IPS-20b (cell line): ENCODE measurements around the gene HLA-G.

Source experiments
- H3K27ac ChIP-seq: one replicate; pipeline ENCODE4 v1.5.1; 2013; ENCODE audit warnings: low read length
- H3K27me3 ChIP-seq: 2 replicates; pipeline ENCODE4 v1.6.1; 2013; ENCODE audit warnings: mild to moderate bottlenecking, low read length, inconsistent platforms; ENCODE audit not compliant: insufficient read depth
- H3K36me3 ChIP-seq: 2 replicates; pipeline ENCODE4 v1.6.1; 2013; ENCODE audit warnings: low read depth, mild to moderate bottlenecking, inconsistent platforms, low read length, moderate library complexity; ENCODE audit not compliant: insufficient read depth
- H3K4me1 ChIP-seq: 2 replicates; pipeline ENCODE4 v1.6.1; 2013; ENCODE audit warnings: mild to moderate bottlenecking, control low read depth, inconsistent platforms, low read length, moderate library complexity; ENCODE audit not compliant: insufficient read depth
- H3K4me3 ChIP-seq: 2 replicates; pipeline ENCODE4 v1.5.1; 2013; ENCODE audit warnings: mild to moderate bottlenecking, low read length, inconsistent platforms
- H3K9ac ChIP-seq: 2 replicates; pipeline ENCODE4 v1.6.1; 2013; ENCODE audit warnings: low read depth, mild to moderate bottlenecking, inconsistent platforms, low read length, moderate library complexity
- H3K9me3 ChIP-seq: 2 replicates; pipeline ENCODE4 v1.6.1; 2013; ENCODE audit warnings: mild to moderate bottlenecking, low read depth, low read length, inconsistent platforms; ENCODE audit not compliant: insufficient read depth

HLA-G gene

GRCh38 chr6:29824144-29824543 is 3.5 kb upstream of the HLA-G start:
- H3K4me3 ChIP-seq: no peak overlapping the region
- H3K36me3 ChIP-seq: no peaks in the 10 kb centered on the region
- no peak overlapping the region for H3K9ac ChIP-seq
- peaks cover 42% of the 10 kb centered on the region for H3K27me3 ChIP-seq
- no peaks in the 10 kb centered on the region for H3K9me3 ChIP-seq
- no peaks in the 10 kb centered on the region for H3K4me1 ChIP-seq
- H3K27ac ChIP-seq: no peak overlapping the region

- Histone ChIP-seq H3K27ac (no peak overlapping the region), H3K9ac (no peak overlapping the region), H3K27me3 (peaks cover 60% of the 10 kb centered on the region), H3K9me3 (no peaks in the 10 kb centered on the region), H3K36me3 (no peaks in the 10 kb centered on the region), H3K4me1 (no peaks in the 10 kb centered on the region), H3K4me3 (no peak overlapping the region)
These were observed 1.8 kb upstream of the HLA-G start for GRCh38 chr6:29825848-29826247.

- peaks cover 63% of the 10 kb centered on the region for H3K27me3 ChIP-seq
- H3K9ac ChIP-seq: no peak overlapping the region
- no peaks in the 10 kb centered on the region for H3K4me1 ChIP-seq
- no peak overlapping the region for H3K27ac ChIP-seq
- H3K36me3 ChIP-seq: no peaks in the 10 kb centered on the region
- H3K4me3 ChIP-seq: no peak overlapping the region
- no peaks in the 10 kb centered on the region for H3K9me3 ChIP-seq
These were observed 1.4 kb upstream of the HLA-G start for GRCh38 chr6:29826271-29826670.

DNA sequence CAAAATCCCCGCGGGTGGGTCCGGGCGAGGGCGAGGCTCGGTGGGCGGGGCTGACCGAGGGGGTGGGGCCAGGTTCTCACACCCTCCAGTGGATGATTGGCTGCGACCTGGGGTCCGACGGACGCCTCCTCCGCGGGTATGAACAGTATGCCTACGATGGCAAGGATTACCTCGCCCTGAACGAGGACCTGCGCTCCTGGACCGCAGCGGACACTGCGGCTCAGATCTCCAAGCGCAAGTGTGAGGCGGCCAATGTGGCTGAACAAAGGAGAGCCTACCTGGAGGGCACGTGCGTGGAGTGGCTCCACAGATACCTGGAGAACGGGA is 809 bp downstream of the HLA-G start:
- Histone ChIP-seq H3K4me3 (peak overlapping the region; percentile 68; the same call in 1 of the 2 replicates), H3K27me3 (peaks cover 83% of the 10 kb centered on the region), H3K4me1 (no peaks in the 10 kb centered on the region), H3K27ac (no peak overlapping the region), H3K9me3 (no peaks in the 10 kb centered on the region), H3K36me3 (no peaks in the 10 kb centered on the region), H3K9ac (no peak overlapping the region)

DNA sequence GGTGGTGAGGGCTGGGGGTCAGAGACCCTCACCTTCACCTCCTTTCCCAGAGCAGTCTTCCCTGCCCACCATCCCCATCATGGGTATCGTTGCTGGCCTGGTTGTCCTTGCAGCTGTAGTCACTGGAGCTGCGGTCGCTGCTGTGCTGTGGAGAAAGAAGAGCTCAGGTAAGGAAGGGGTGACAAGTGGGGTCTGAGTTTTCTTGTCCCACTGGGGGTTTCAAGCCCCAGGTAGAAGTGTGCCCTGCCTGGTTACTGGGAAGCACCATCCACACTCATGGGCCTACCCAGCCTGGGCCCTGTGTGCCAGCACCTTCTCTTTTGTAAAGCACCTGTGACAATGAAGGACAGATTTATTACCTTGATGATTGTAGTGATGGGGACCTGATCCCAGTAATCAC is 2.1 kb downstream of the HLA-G start:
- Histone ChIP-seq H3K27me3 (peaks cover 83% of the 10 kb centered on the region), H3K9me3 (no peaks in the 10 kb centered on the region), H3K36me3 (no peaks in the 10 kb centered on the region), H3K4me3 (no peak overlapping the region), H3K27ac (no peak overlapping the region), H3K4me1 (no peaks in the 10 kb centered on the region), H3K9ac (no peak overlapping the region)

- no peaks in the 10 kb centered on the region for H3K36me3 ChIP-seq
- H3K27me3 ChIP-seq: peaks cover 84% of the 10 kb centered on the region
- H3K4me3 ChIP-seq: no peak overlapping the region
- H3K9ac ChIP-seq: no peak overlapping the region
- no peaks in the 10 kb centered on the region for H3K4me1 ChIP-seq
- no peaks in the 10 kb centered on the region for H3K9me3 ChIP-seq
- no peak overlapping the region for H3K27ac ChIP-seq
These were observed 2.8 kb downstream of the HLA-G start for GRCh38 chr6:29830409-29830808.

GRCh38 chr6:29831776-29832175 is 4.2 kb downstream of the HLA-G start:
- no peaks in the 10 kb centered on the region for H3K9me3 ChIP-seq
- H3K27me3 ChIP-seq: peaks cover 76% of the 10 kb centered on the region
- H3K27ac ChIP-seq: no peak overlapping the region
- no peaks in the 10 kb centered on the region for H3K36me3 ChIP-seq
- no peaks in the 10 kb centered on the region for H3K4me1 ChIP-seq
- H3K9ac ChIP-seq: no peak overlapping the region
- no peak overlapping the region for H3K4me3 ChIP-seq

GRCh38 chr6:29834564-29835436 is 7.2 kb downstream of the HLA-G start:
- Histone ChIP-seq H3K27ac (no peak overlapping the region), H3K4me3 (no peak overlapping the region), H3K36me3 (no peaks in the 10 kb centered on the region), H3K4me1 (no peaks in the 10 kb centered on the region), H3K27me3 (peaks cover 68% of the 10 kb centered on the region), H3K9ac (no peak overlapping the region), H3K9me3 (no peaks in the 10 kb centered on the region)

GRCh38 chr6:29839917-29840316 is 12.3 kb downstream of the HLA-G start:
- H3K4me1 ChIP-seq: no peaks in the 10 kb centered on the region; the same call in none of the 2 replicates
- H3K9ac ChIP-seq: no peak overlapping the region
- no peaks in the 10 kb centered on the region for H3K36me3 ChIP-seq
- no peaks in the 10 kb centered on the region for H3K9me3 ChIP-seq
- no peak overlapping the region for H3K4me3 ChIP-seq
- peaks cover 37% of the 10 kb centered on the region for H3K27me3 ChIP-seq
- no peak overlapping the region for H3K27ac ChIP-seq

- no peaks in the 10 kb centered on the region for H3K9me3 ChIP-seq
- H3K27me3 ChIP-seq: peaks cover 26% of the 10 kb centered on the region; the same call in 1 of the 2 replicates
- H3K4me3 ChIP-seq: no peak overlapping the region
- H3K9ac ChIP-seq: no peak overlapping the region
- no peak overlapping the region for H3K27ac ChIP-seq
- H3K36me3 ChIP-seq: no peaks in the 10 kb centered on the region
- no peaks in the 10 kb centered on the region; the same call in none of the 2 replicates for H3K4me1 ChIP-seq
These were observed 13.4 kb downstream of the HLA-G start for GRCh38 chr6:29841030-29841429.

GRCh38 chr6:29845405-29846006 is 17.9 kb downstream of the HLA-G start:
- Histone ChIP-seq H3K36me3 (no peaks in the 10 kb centered on the region), H3K9ac (no peak overlapping the region), H3K27me3 (peaks cover 29% of the 10 kb centered on the region), H3K27ac (no peak overlapping the region), H3K4me3 (no peak overlapping the region), H3K4me1 (no peaks in the 10 kb centered on the region; the same call in none of the 2 replicates), H3K9me3 (no peaks in the 10 kb centered on the region)
